Mucosa of descending colon (tissue), 3 donors: ENCODE data around the gene ZNF678. TPM values are rescaled to one million over a fixed set of nuclear protein-coding genes. Genes with fewer than 3 reads are reported as not detected.
A peak's percentile ranks its signal among the peaks of the same experiment; 100 is the strongest.
"Not testable (repeated sequence)": the region's sequence is repeated elsewhere in the genome, so short reads cannot be mapped to it uniquely, and the experiment has no call there.

Experiments used
- ATAC-seq: fragments of 200-7000 bp; cut with Tn5 transposase; one replicate; pipeline ENCODE4 v1.9.1; 2020; ENCODE audit warnings: mild to moderate bottlenecking, moderate library complexity
- DNase-seq, 3 donors: peaks; one replicate each; pipeline ENCODE4 v3.0.0-alpha.2; 2020
- H3K36me3 ChIP-seq: fragments of 200-600 bp; one replicate; pipeline ENCODE4 v1.8.0; 2021; ENCODE audit warnings: low read depth, mild to moderate bottlenecking
- H3K4me1 ChIP-seq: fragments of 200-600 bp; one replicate; pipeline ENCODE4 v1.8.0; 2021; ENCODE audit warnings: low read depth, mild to moderate bottlenecking
- H3K4me3 ChIP-seq: fragments of 200-600 bp; one replicate; pipeline ENCODE4 v1.8.0; 2021; ENCODE audit warnings: mild to moderate bottlenecking
- H3K9me3 ChIP-seq: fragments of 200-600 bp; one replicate; pipeline ENCODE4 v1.8.0; 2021; ENCODE audit warnings: mild to moderate bottlenecking
- intact Hi-C, 2 donors: fragments of 100-400 bp; cut with DNase I in 1 of 2; cut with micrococcal nuclease in 1 of 2; formaldehyde crosslinking; loops; one replicate each; pipeline versions ENCODE4 v1.11.0 to v1.11.1; 2022; cut with DNase I, micrococcal nuclease
- total RNA-seq, 3 donors: library from RNA; stranded (reverse); fragmentation: NEBNext Ultra II Directional in 2 of 3; extraction: Animal tissue kit (Norgen Biotek cat#: 25700) in 2 of 3; gene quantifications; one replicate each; pipeline versions ENCODE4 v1.2.1 to v1.2.4, GENCODE V29; 2021 to 2023
- TF ChIP-seq, protein P1 (sequence below): fragments of 200-600 bp; IDR thresholded peaks from one replicate; pipeline ENCODE4 v1.8.0; 2022; ENCODE audit warnings: antibody characterized with exemption, mild to moderate bottlenecking
- donor health status: DM: no; HTN: no; CAD: no; lungs with moderate emphysema.
- donor health status: DM: no; HTN: no; CAD: no.
- donor health status: DM: no; HTN: yes; CAD: no.

The ZNF678 gene
- total RNA-seq, 3 donors from 2014 or later = 6.8 to 10.4 (median 8.9) TPM

- H3K36me3 ChIP-seq = no peaks in the 10 kb centered on the region
- TF ChIP-seq, protein P1, sequence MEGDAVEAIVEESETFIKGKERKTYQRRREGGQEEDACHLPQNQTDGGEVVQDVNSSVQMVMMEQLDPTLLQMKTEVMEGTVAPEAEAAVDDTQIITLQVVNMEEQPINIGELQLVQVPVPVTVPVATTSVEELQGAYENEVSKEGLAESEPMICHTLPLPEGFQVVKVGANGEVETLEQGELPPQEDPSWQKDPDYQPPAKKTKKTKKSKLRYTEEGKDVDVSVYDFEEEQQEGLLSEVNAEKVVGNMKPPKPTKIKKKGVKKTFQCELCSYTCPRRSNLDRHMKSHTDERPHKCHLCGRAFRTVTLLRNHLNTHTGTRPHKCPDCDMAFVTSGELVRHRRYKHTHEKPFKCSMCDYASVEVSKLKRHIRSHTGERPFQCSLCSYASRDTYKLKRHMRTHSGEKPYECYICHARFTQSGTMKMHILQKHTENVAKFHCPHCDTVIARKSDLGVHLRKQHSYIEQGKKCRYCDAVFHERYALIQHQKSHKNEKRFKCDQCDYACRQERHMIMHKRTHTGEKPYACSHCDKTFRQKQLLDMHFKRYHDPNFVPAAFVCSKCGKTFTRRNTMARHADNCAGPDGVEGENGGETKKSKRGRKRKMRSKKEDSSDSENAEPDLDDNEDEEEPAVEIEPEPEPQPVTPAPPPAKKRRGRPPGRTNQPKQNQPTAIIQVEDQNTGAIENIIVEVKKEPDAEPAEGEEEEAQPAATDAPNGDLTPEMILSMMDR = no peak
- H3K9me3 ChIP-seq = peaks cover 11% of the 10 kb centered on the region
- H3K4me3 ChIP-seq = no peak overlapping the region
- intact Hi-C loops = no loop called here
- ATAC-seq (peak; percentile 82), DNase-seq (peak in 2 of 3 donors; percentile 50 to 51)
- H3K4me1 ChIP-seq = peaks cover 37% of the 10 kb centered on the region
Measured at GRCh38 chr1:227547310-227548118, 15.8 kb upstream of the ZNF678 start.

GRCh38 chr1:227548119-227548397, 15.3 kb upstream of the ZNF678 start:
- ATAC-seq (no peak), DNase-seq (no peak)
- TF ChIP-seq, protein P1 = no peak
- Histone ChIP-seq H3K36me3 (no peaks in the 10 kb centered on the region), H3K4me3 (no peak overlapping the region), H3K9me3 (peaks cover 13% of the 10 kb centered on the region), H3K4me1 (peaks cover 33% of the 10 kb centered on the region)
- intact Hi-C loops = no loop called here

GRCh38 chr1:227548448-227548847, 14.9 kb upstream of the ZNF678 start:
- no peak for DNase-seq
- H3K4me1 ChIP-seq = peaks cover 33% of the 10 kb centered on the region
- TF ChIP-seq, protein P1 = no peak
- ATAC-seq = peak; percentile 60
- no peaks in the 10 kb centered on the region for H3K36me3 ChIP-seq
- intact Hi-C loops = no loop called here
- peaks cover 13% of the 10 kb centered on the region for H3K9me3 ChIP-seq
- H3K4me3 ChIP-seq = no peak overlapping the region

DNA sequence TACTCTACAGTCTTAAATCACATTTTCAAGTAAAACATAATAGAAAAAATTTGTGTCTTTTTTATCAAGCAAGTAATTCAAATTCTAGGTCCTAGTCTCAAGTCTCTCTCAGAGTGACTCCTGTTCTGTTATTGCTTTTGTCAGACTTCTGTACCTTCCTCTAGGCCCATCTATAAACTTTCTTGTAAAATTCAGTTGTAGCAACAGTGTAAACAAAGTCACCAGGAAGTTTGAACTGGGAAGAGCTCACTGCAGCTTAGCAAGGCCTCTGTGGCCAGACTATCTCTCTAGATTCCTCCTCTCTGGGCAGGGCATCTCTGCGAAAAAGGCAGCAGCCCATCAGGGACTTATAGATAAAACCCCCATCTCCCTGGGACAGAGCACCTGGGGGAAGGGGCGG, 13.5 kb upstream of the ZNF678 start:
- Histone ChIP-seq H3K4me3 (no peak overlapping the region), H3K36me3 (no peaks in the 10 kb centered on the region), H3K9me3 (peaks cover 13% of the 10 kb centered on the region), H3K4me1 (peaks cover 33% of the 10 kb centered on the region)
- DNase-seq (peak in 1 of 3 donors; percentile 48), ATAC-seq (peak; percentile 88)
- TF ChIP-seq, protein P1 = no peak
- intact Hi-C loops = no loop called here

DNA sequence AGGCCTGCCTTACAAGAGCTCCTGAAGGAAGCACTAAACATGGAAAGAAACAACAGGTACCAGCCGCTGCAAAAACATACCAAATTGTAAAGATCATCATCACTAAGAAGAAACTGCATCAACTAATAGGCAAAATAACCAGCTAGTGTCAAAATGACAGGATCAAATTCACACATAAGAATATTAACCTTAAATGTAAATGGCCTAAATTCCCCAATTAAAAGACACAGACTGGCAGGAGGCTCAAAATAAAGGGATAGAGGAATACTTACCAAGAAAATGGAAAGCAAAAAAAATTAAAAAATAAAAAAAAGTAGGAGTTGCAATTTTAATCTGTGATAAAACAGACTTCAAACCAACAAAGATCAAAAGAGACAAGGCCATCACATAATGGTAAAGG, 11.5 kb upstream of the ZNF678 start:
- Histone ChIP-seq H3K4me1 (peaks cover 33% of the 10 kb centered on the region), H3K9me3 (peaks cover 13% of the 10 kb centered on the region)
- ATAC-seq, intact Hi-C loops, H3K4me3 ChIP-seq, H3K36me3 ChIP-seq, DNase-seq: not testable (repeated sequence)

DNA sequence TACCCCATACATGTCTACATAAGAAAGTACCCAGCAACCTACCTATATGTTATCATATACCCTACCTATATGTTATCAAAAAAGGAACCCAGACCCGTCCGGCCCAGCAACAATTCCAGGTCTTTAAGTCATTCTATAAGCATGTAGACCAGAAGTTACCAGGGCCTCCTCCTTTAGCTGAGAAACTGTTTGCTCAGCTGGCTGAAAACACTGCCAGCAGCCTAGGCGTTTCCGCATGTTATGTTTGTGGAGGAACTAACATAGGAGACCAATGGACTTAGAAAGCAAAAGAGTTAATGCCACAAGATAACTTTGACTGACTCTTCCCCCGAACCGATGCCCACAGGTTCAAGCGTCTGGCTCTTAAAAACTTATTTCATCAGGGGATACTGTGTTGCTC, 7.1 kb upstream of the ZNF678 start:
- TF ChIP-seq, protein P1 = no peak
- Histone ChIP-seq H3K9me3 (peaks cover 12% of the 10 kb centered on the region), H3K36me3 (no peaks in the 10 kb centered on the region), H3K4me1 (no peaks in the 10 kb centered on the region), H3K4me3 (no peak overlapping the region)
- ATAC-seq (peak; percentile 90), DNase-seq (peak; percentile 52 to 57 (median 55))
- intact Hi-C loops = no loop called here
